ENCODE measurements around the gene NUDT13. TPM values are rescaled to one million over a fixed set of nuclear protein-coding genes. Genes with fewer than 3 reads are reported as not detected.

The NUDT13 gene
- total and polyA plus RNA-seq, 9 of the 15 experiments (the other 6 are each of a cell fraction or from before 2014, with no cell fraction given), result 4.7 to 11.1 (median 5.6) TPM

DNA sequence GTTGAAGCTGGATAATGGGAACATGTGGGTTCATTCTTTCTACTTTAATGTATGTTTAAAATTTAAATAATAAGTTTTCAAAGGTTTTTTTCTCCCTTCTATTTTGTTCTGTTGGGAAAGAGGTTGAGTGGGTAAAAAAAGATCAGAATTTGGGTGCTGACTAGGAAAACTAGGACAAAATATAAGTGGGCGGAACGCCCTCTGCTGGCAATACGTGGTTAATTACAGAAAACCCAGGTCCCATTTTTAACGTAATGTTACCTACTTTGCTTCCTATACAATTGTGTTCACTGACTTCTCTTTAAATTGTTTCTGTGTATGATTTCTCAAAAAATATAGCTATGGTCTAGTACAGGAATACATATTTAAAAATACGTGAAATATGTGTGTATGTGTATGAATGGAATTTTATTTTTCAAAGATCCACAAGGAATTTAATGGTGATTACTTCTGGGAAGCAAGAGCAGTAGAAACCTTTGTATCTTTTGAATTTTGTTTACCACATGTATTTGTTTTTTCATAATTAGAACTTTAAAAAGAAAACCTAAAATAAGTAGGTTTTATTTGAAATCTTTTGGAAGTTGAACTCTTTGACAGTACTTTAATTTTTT lies 48.9 kb downstream of the NUDT13 start (continued):
- no peak for TF ChIP-seq ETV1 (tag; conservative IDR thresholded peaks at IDR 0.05; ENCODE audit: low read depth)
- peak; percentile 49; the same call in 1 of the 2 replicates for TF ChIP-seq EP400 (IDR thresholded peaks at IDR 0.05)

- ChIA-PET CTCF (ENCODE audit: low intra/inter-chr PET ratio) (no interaction called here), POLR2A (interaction anchor here (0.6 kb wide), 1 partner anchor 91 kb away, joined by 3 read pairs; no protein-coding TSS in a partner anchor)
- no peak for TF ChIP-seq BRCA1 (IDR thresholded peaks at IDR 0.05)
- no peak for TF ChIP-seq BRCA1 (CRISPR knock-in tag; IDR thresholded peaks at IDR 0.05)
- peak; percentile 93 for TF ChIP-seq ZNF316 (IDR thresholded peaks at IDR 0.05)
- peak; percentile 45; the same call in 1 of the 2 replicates for TF ChIP-seq MAFG (tag; conservative IDR thresholded peaks at IDR 0.05)
- peak; percentile 74; the same call in 1 of the 2 replicates for TF ChIP-seq C11orf30 (IDR thresholded peaks at IDR 0.05; ENCODE audit: low read depth)
- Histone ChIP-seq H2AFZ (ENCODE audit: low read depth, low read length) (no peak overlapping the region), H3K4me2 (ENCODE audit: insufficient read depth, low read length) (no peak overlapping the region), H3K27ac (ENCODE audit: extremely low read depth, low read depth, low read length) (no peak overlapping the region), H3K9me3 (replicated peaks; ENCODE audit: control insufficient read depth, insufficient read depth, low read depth, low read length) (no peaks in the 10 kb centered on the region), H3K27me3 (ENCODE audit: control insufficient read depth in 2 of 2, insufficient read depth in 2 of 2, low read length in 2 of 2) (no peaks in the 10 kb centered on the region), H3K36me3 (ENCODE audit: control insufficient read depth, insufficient read depth, low read length) (peaks cover 62% of the 10 kb centered on the region), H4K20me1 (replicated peaks; ENCODE audit: control insufficient read depth, insufficient read depth, low read length) (no peaks in the 10 kb centered on the region), H3K9me1 (ENCODE audit: control insufficient read depth, insufficient read depth, low read length) (no peaks in the 10 kb centered on the region), H3K79me2 (ENCODE audit: control insufficient read depth, insufficient read depth, low read length) (peaks cover 65% of the 10 kb centered on the region), H3K4me3 (no peak overlapping the region), H3K9ac (ENCODE audit: insufficient read depth in 1 of 2, low read depth in 2 of 2, low read length in 2 of 2) (no peak overlapping the region), H3K4me1 (replicated peaks in 1 of 2; ENCODE audit: control insufficient read depth in 2 of 2, insufficient read depth in 2 of 2, low read length in 2 of 2) (peaks cover 0 to 1% of the 10 kb centered on the region in 2 experiments; a peak in 1 of 5 replicates)
- BruUV-seq (replicated peaks), result no TSS peak
- ATAC-seq (no peak), FAIRE-seq (no peak), DNase-seq (ENCODE audit: extremely low read depth in 1 of 4, low spot score in 3 of 4) (no peak)
- intact Hi-C loops (cut with micrococcal nuclease) (no loop called here), in situ Hi-C loops (cut with MboI) (no loop called here)
- 79% methylated on average over 1 of the region's 1 CpG for WGBS (ENCODE audit: insufficient coverage, low coverage, missing lambda C conversion rate)
Observed at GRCh38 chr10:73161079-73161478, 50.8 kb downstream of the NUDT13 start.

Measured in K562 (cell line).